ENCODE measurements around the gene PCBP3.

GRCh38 chr21:45913886-45914285 lies 270.4 kb downstream of the PCBP3 start:
- no peak for TF ChIP-seq CTCF (IDR thresholded peaks at IDR 0.05; ENCODE audit: low read length)
- TF ChIP-seq EZH2 (optimal IDR thresholded peaks at IDR 0.05; ENCODE audit: low read depth, low read length), result no peak
- TF ChIP-seq EZH2phosphoT487 (IDR thresholded peaks at IDR 0.05; ENCODE audit: low read length), result no peak

Measured in MM.1S (cell line).